Right lobe of liver (tissue), 4 donors: ENCODE data around the gene APCDD1L.

Experiments
- CTCF ChIP-seq, 4 donors: fragments of 200-600 bp in 3 of 4; fragments of 450-650 bp in 1 of 4; IDR thresholded peaks; one replicate each; pipeline versions ENCODE4 v1.5.1 to v1.8.0; 2016 to 2022; ENCODE audit warnings: antibody characterized with exemption in 4 of 4, mild to moderate bottlenecking in 2 of 4
- POLR2A ChIP-seq: fragments of 450-650 bp; IDR thresholded peaks from one replicate; pipeline ENCODE4 v1.6.1; 2017; ENCODE audit warnings: antibody characterized with exemption, mild to moderate bottlenecking
- donor health status: DM: no; HTN: no; CAD: no.
- donor health status: DM: no; HTN: no; CAD: no.
- donor health status: DM: no; HTN: yes; CAD: no.

GRCh38 chr20:58466729-58467571, 48.2 kb downstream of the APCDD1L start:
- no peak for TF ChIP-seq CTCF (IDR thresholded peaks at IDR 0.05)
- TF ChIP-seq POLR2A, result no peak
